GM12891 (cell line): ENCODE data around the gene SP140.
A peak's percentile ranks its signal among the peaks of the same experiment; 100 is the strongest.

Experiments
- DNase-seq: peaks from one replicate; pipeline ENCODE4 v3.0.0; 2011; ENCODE audit warnings: low spot score; ENCODE audit not compliant: insufficient read length
- FAIRE-seq: peaks from 2 replicates; lab custom pipeline; 2011; peaks lifted over from hg19 to GRCh38; lab: Jason Lieb, UNC
- PAX5 ChIP-seq: IDR thresholded peaks from 2 replicates; pipeline ENCODE4 v1.6.1; 2011; ENCODE audit warnings: low read length, moderate library complexity, mild to moderate bottlenecking; ENCODE audit not compliant: insufficient read depth, severe bottlenecking
- POLR2A ChIP-seq: IDR thresholded peaks from 2 replicates; pipeline ENCODE4 v1.6.1; 2011; ENCODE audit warnings: low read depth, low read length, control low read depth
- POLR2AphosphoS5 ChIP-seq: IDR thresholded peaks from 2 replicates; pipeline ENCODE4 v1.6.1; 2011; ENCODE audit warnings: low read depth, low read length, control low read depth
- POU2F2 ChIP-seq: IDR thresholded peaks from 2 replicates; pipeline ENCODE4 v1.6.1; 2011; ENCODE audit warnings: low read depth, mild to moderate bottlenecking, control low read depth, low read length, moderate library complexity
- SPI1 ChIP-seq: IDR thresholded peaks from 2 replicates; pipeline ENCODE4 v1.6.1; 2011; ENCODE audit warnings: low read depth, low read length, control low read depth
- TAF1 ChIP-seq: IDR thresholded peaks from 2 replicates; pipeline ENCODE4 v1.6.1; 2011; ENCODE audit warnings: low read depth, low read length, control low read depth

SP140 gene

GRCh38 chr2:230358305-230358704, 132.8 kb downstream of the SP140 start:
- no peak for FAIRE-seq
- TF ChIP-seq TAF1: no peak
- TF ChIP-seq PAX5: no peak
- no peak for TF ChIP-seq SPI1
- TF ChIP-seq POLR2A: no peak
- no peak for TF ChIP-seq POLR2AphosphoS5
- TF ChIP-seq POU2F2: no peak
- no peak for DNase-seq

GRCh38 chr2:230360028-230360427, 134.5 kb downstream of the SP140 start:
- DNase-seq (no peak), FAIRE-seq (no peak)
- TF ChIP-seq TAF1: no peak

- TF ChIP-seq SPI1 (peak; percentile 78), POLR2A (no peak)
- DNase-seq: no peak
- peak; percentile 78 for FAIRE-seq
Observed at GRCh38 chr2:230362030-230362691, 136.6 kb downstream of the SP140 start.
